Activated T-helper 17 cell treated with anti-CD3 and anti-CD28 coated beads, Interleukin-2, amount 50 U/mL, for 72 hours (primary cell): Measurements from ENCODE around the gene TTLL10. TPM values are rescaled to one million over a fixed set of nuclear protein-coding genes. Genes with fewer than 3 reads are reported as not detected.

Experiments
- ATAC-seq: fragments of 150-1000 bp; cut with Tn5 transposase; replicated peaks from 2 replicates; pipeline ENCODE4 v1.10.0; 2021; ENCODE audit warnings: mild to moderate bottlenecking, moderate library complexity
- H3K27ac Mint-ChIP-seq: one replicate; pipeline ENCODE4 v1.8.0; 2022; ENCODE audit warnings: mixed read lengths
- H3K27me3 Mint-ChIP-seq: one replicate; pipeline ENCODE4 v1.8.0; 2022; ENCODE audit warnings: mixed read lengths
- H3K36me3 Mint-ChIP-seq: one replicate; pipeline ENCODE4 v1.8.0; 2022; ENCODE audit warnings: low read depth, mild to moderate bottlenecking, mixed read lengths
- H3K4me1 Mint-ChIP-seq: one replicate; pipeline ENCODE4 v1.8.0; 2022; ENCODE audit warnings: mixed read lengths
- H3K4me3 Mint-ChIP-seq: one replicate; pipeline ENCODE4 v1.8.0; 2022; ENCODE audit warnings: mild to moderate bottlenecking, mixed read lengths
- H3K9me3 Mint-ChIP-seq: one replicate; pipeline ENCODE4 v1.8.0; 2022; ENCODE audit warnings: mixed read lengths
- total RNA-seq, 2 donors: library from RNA; stranded (reverse); gene quantifications; one replicate each; pipeline ENCODE4 v1.2.3, GENCODE V29; 2022

The TTLL10 gene
- total RNA-seq, 2 donors from 2014 or later: 0.11 TPM; not detected in 1

DNA sequence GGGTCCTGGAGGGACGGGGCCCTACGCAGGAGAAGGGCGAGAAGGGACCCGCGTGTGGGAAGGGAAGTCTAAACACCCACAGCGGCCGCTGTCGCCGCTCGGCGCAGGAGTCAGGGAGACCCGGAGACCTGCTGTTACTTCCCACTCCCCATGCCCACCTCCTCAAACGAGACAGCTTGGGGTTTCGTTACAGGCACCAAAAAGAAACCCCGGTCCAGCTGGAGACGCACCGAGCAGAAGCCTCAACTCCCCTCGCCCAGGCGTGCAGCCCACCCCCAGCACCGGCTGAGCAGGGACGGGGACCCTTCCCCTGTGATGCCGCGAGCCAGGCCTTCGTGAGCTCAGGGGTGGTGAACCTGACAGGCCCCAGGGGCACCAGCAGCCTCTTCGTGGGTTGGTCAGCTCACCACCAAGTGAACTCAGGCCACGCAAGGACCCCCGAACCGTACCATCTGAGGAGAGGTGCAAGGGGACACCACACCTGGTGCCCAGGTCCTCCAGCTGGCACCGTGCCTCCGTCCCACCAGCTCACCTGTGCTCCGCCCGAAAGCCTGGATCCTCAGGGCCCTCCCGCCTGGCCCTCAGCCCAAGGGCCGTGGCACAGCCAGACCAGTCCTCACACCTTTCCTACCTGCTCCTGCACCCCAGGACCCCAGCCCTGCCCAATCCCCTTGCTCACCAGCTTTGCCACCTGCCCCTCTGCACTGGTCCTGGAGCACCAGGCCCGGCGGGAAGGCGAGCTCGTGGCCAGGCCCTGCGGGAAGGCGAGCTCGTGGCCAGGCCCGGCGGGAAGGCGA, 53.1 kb downstream of the TTLL10 start:
- no peak overlapping the region for H3K27ac Mint-ChIP-seq
- H3K4me3 Mint-ChIP-seq: no peak overlapping the region
- ATAC-seq: no peak
- H3K36me3 Mint-ChIP-seq: peaks cover 75% of the 10 kb centered on the region
- H3K27me3 Mint-ChIP-seq: no peaks in the 10 kb centered on the region
- peaks cover 24% of the 10 kb centered on the region for H3K4me1 Mint-ChIP-seq
- H3K9me3 Mint-ChIP-seq: no peaks in the 10 kb centered on the region

DNA sequence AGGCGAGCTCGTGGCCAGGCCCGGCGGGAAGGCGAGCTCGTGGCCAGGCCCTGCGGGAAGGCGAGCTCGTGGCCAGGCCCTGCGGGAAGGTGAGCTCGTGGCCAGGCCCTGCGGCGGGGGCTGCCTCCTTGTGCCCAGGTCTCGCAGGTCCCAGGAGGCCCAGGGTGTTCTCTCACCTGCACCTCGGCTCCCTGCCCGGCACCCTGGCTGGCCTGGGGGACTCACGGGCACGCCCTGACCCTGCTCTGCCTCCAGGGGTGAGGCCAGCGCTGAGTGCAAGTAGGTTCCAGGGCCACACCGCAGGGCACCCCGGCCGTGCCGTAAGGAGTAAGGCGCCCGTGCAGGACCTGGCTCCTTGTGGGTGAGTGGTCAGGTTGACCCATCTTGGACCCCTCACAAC, 53.7 kb downstream of the TTLL10 start:
- H3K9me3 Mint-ChIP-seq: no peaks in the 10 kb centered on the region

DNA sequence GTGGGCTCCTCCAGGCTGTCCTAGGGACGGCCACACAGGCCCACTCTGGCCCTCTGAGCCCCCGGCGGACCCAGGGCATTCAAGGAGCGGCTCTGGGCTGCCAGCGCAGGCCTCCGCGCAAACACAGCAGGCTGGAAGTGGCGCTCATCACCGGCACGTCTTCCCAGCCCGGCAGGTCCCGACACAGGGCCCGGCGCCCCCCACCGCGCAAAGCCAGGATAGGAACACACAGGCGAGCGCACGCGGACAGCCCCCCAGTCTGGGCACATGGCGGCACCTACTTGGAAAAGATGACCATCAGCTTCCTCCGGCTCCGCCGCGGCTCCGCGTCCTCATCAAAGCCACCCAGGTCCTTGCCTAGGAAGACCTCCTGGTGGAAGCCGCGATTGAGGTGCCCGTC, 54.5 kb downstream of the TTLL10 start:
- no peak overlapping the region for H3K4me3 Mint-ChIP-seq
- peaks cover 61% of the 10 kb centered on the region for H3K36me3 Mint-ChIP-seq
- peaks cover 18% of the 10 kb centered on the region for H3K4me1 Mint-ChIP-seq
- ATAC-seq: no peak
- no peaks in the 10 kb centered on the region for H3K27me3 Mint-ChIP-seq
- no peak overlapping the region for H3K27ac Mint-ChIP-seq
- no peaks in the 10 kb centered on the region for H3K9me3 Mint-ChIP-seq

More for the DNA sequence above, 53.7 kb downstream of the TTLL10 start:
- H3K27ac Mint-ChIP-seq: no peak overlapping the region
- peaks cover 24% of the 10 kb centered on the region for H3K4me1 Mint-ChIP-seq
- no peak overlapping the region for H3K4me3 Mint-ChIP-seq
- H3K27me3 Mint-ChIP-seq: no peaks in the 10 kb centered on the region
- H3K36me3 Mint-ChIP-seq: peaks cover 69% of the 10 kb centered on the region
- no peak for ATAC-seq

DNA sequence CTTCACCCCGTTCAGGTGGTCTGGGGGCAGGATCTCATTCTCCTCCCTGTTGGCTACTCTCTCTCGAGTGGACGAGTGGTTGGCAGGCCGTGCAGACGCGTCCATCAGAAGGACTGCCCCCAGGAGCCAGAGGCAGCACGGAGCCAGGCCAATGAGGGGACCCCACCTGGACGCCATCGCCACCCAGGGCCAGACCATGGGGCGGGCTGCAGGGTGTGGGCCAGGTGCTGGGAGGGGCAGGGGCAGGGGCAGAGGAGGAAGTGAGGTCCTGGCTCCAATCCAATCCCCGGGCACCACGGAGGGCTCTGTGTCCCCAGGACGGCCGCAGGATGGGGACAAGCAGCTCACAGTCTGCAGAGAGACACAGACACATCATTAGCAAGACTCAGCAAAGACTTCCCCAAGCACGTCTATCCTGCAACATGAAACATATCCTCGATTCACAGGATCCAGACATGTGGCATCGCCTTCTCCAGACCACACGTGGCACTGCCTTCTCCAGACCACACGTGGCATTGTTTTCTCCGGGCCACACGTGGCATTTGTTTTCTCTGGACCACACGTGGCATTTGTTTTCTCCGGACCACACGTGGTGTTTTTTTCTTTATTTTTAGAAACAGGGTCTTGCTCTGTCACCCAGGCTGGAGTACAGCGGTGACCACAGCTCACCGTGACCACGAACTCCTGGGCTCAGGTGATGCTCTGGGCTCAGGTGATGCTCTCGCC, 55.1 kb downstream of the TTLL10 start:
- H3K36me3 Mint-ChIP-seq: peaks cover 62% of the 10 kb centered on the region
- peaks cover 20% of the 10 kb centered on the region for H3K4me1 Mint-ChIP-seq
- no peak for ATAC-seq
- H3K27ac Mint-ChIP-seq: no peak overlapping the region
- H3K27me3 Mint-ChIP-seq: no peaks in the 10 kb centered on the region
- H3K9me3 Mint-ChIP-seq: no peaks in the 10 kb centered on the region
- peak overlapping the region; percentile 96 for H3K4me3 Mint-ChIP-seq

DNA sequence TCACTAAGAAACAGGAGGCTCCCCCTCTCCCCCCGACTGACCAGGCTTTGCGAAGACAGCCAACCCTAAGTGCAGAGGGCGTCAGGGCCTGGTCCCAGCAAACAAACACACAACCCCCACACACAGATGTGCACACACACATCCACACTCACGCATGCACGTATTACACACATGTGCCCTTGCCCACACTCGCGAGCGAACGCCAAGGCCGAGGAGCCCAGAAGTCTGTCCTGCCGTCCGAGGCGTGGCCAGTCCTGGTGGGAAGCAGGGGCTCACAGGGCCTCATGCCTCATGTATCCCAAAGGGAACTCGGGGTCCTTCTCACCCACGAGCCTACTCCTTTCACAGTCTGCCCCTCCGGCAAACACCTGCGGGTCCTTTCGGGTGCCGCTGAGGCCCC, 56.1 kb downstream of the TTLL10 start:
- H3K4me3 Mint-ChIP-seq: peak overlapping the region; percentile 96
- no peak for ATAC-seq
- no peaks in the 10 kb centered on the region for H3K27me3 Mint-ChIP-seq

DNA sequence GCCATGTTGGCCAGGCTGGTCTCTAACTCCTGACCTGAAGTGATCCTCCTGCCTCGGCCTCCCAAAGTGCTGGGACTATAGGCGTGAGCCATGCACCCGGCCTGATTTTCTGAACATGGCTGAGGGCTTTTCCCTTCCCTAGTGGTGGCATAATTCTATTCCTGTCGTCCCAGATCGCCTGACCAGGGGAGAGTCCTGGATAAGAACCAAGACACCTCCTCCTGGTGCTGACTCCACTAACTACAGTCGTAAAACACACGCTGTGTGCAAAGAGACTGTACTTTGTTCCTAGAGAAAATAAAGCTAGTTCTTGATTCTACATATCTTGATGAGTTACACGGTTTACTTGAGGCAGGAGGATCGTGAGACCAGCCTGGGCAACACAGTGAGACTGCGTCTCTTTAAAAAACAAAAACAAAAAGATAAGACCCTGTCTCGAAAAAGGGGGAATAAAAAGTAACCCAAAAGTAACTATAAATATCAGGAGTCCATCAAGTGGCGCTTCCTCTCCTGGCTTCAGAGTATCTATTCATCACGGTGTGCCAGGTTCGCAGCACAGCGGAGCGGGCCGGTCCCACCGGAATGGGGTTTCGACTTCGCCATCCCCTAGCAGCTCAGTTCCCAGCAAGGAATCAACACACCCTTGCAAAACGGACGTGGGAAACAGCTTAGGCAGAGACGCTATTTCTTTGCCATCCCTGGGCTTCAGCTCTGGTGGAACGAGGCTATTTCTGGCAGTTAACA, 57.1 kb downstream of the TTLL10 start:
- no peak for ATAC-seq
- H3K27ac Mint-ChIP-seq: peak overlapping the region; percentile 95
- H3K9me3 Mint-ChIP-seq: no peaks in the 10 kb centered on the region
- peak overlapping the region; percentile 96 for H3K4me3 Mint-ChIP-seq
- H3K4me1 Mint-ChIP-seq: peaks cover 23% of the 10 kb centered on the region
- no peaks in the 10 kb centered on the region for H3K27me3 Mint-ChIP-seq
- H3K36me3 Mint-ChIP-seq: peaks cover 54% of the 10 kb centered on the region

More for the DNA sequence above, 56.1 kb downstream of the TTLL10 start:
- no peaks in the 10 kb centered on the region for H3K9me3 Mint-ChIP-seq
- H3K27ac Mint-ChIP-seq: peak overlapping the region; percentile 95
- H3K4me1 Mint-ChIP-seq: peaks cover 28% of the 10 kb centered on the region
- H3K36me3 Mint-ChIP-seq: peaks cover 62% of the 10 kb centered on the region

DNA sequence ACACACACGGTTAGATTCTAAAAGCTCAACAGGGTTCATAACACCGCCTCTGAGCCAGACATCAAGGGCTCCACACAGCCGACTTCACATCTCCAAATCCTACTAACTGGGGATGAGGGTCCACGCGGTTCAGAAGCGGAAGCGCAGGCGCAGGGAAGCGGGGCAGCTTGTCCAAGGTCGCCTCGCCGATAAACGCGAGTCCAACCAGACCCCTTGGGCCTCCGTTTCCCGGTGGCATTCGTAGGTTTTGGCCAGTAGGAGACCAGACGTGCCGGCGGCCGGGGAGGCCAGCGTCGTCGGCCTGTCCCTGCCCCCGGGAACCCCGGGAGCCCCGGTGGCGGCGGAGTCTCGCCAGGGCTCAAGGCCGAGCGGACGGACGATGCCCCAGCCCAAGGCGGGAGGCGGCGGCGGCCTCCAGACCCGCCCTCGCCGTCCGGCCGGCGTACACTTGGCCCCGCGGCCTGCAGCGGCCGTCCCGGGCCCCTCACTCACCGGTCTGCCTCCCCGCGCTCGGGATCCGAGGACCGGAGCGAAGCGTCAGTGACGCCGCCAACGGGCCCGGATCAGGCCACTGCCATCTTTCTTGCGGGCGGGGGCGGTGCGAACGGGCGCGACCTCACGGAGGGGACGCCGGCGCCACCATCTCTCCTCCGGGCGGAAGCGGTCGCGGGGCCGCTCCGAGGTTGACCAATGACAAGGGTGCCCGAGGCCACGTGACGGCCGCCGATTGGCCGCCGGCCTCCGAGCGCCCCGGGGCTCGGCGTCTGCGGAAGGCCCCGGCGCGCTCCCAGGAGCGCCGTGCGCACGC, 57.9 kb downstream of the TTLL10 start, which contains the start of gene SDF4:
Gene SDF4 (minus strand): TSS at position 602 of the 808 bp plus-strand sequence. CDS start 3,229 bp downstream, outside the sequence.
- Mint-ChIP-seq H3K36me3 (peaks cover 47% of the 10 kb centered on the region), H3K9me3 (no peaks in the 10 kb centered on the region), H3K27ac (peak within 1 kb of the TSS; percentile 95), H3K4me1 (peaks cover 19% of the 10 kb centered on the region), H3K27me3 (no peaks in the 10 kb centered on the region), H3K4me3 (peak within 1 kb of the TSS; percentile 96)
- ATAC-seq: peak; percentile 98

DNA sequence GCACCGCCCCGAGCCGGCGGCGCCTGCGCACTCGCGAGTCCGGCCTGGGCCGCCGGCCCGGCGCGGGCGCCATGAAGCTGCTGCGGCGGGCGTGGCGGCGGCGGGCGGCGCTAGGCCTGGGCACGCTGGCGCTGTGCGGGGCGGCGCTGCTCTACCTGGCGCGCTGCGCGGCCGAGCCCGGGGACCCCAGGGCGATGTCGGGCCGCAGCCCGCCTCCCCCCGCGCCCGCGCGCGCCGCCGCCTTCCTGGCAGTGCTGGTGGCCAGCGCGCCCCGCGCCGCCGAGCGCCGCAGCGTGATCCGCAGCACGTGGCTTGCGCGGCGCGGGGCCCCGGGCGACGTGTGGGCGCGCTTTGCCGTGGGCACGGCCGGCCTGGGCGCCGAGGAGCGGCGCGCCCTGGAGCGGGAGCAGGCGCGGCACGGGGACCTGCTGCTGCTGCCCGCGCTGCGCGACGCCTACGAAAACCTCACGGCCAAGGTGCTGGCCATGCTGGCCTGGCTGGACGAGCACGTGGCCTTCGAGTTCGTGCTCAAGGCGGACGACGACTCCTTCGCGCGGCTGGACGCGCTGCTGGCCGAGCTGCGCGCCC, 58.6 kb downstream of the TTLL10 start, which contains the start of gene B3GALT6:
Gene B3GALT6 (plus strand): TSS at position 30 of the 588 bp plus-strand sequence. CDS start 42 bp downstream, at position 72.
- Mint-ChIP-seq H3K4me3 (peak within 1 kb of the TSS; percentile 96), H3K36me3 (peaks cover 47% of the 10 kb centered on the region), H3K27ac (peak within 1 kb of the TSS; percentile 95), H3K9me3 (no peaks in the 10 kb centered on the region), H3K4me1 (peaks cover 19% of the 10 kb centered on the region), H3K27me3 (no peaks in the 10 kb centered on the region)
- ATAC-seq: no peak

DNA sequence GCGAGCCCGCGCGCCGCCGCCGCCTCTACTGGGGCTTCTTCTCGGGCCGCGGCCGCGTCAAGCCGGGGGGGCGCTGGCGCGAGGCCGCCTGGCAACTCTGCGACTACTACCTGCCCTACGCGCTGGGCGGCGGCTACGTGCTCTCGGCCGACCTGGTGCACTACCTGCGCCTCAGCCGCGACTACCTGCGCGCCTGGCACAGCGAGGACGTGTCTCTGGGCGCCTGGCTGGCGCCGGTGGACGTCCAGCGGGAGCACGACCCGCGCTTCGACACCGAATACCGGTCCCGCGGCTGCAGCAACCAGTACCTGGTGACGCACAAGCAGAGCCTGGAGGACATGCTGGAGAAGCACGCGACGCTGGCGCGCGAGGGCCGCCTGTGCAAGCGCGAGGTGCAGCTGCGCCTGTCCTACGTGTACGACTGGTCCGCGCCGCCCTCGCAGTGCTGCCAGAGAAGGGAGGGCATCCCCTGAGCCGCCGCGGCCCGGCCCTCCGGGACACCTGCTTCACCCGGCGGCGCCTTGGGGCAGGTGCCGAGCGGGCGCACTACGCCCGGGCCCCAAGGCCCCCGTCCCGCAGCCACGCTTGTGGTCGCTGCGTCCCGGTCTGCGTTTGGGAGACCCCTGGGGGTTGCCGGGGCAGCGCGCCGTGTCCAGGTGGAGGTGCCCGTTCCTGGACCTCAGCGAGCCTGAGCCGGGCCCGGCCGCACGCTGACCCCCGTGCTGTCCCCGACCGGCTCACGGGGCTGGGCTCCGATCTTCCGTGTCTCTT, 59.3 kb downstream of the TTLL10 start:
- Mint-ChIP-seq H3K9me3 (no peaks in the 10 kb centered on the region), H3K27me3 (no peaks in the 10 kb centered on the region), H3K4me3 (peak overlapping the region; percentile 82), H3K4me1 (peaks cover 19% of the 10 kb centered on the region), H3K36me3 (peaks cover 47% of the 10 kb centered on the region), H3K27ac (peak overlapping the region; percentile 90)
- no peak for ATAC-seq

DNA sequence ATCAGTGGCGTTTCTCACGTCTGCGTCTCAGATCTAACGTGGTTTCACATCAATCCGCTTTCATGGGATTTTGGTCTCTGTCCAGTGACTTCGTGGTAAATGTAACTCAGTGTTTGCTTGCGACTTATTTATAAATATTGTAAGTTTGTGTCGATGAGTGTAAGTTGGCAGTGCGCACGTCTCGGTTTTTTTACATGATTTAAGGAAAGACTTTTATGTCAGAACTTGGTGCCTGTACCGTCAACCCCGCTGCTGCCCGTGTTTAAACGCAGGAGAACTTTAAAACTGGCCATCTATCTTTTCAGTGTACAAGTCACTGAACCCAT, 59.9 kb downstream of the TTLL10 start:
- no peak for ATAC-seq
- H3K4me3 Mint-ChIP-seq: peak overlapping the region; percentile 82
- peaks cover 45% of the 10 kb centered on the region for H3K36me3 Mint-ChIP-seq
- H3K27ac Mint-ChIP-seq: peak overlapping the region; percentile 90
- no peaks in the 10 kb centered on the region for H3K27me3 Mint-ChIP-seq
- no peaks in the 10 kb centered on the region for H3K9me3 Mint-ChIP-seq
- H3K4me1 Mint-ChIP-seq: peaks cover 19% of the 10 kb centered on the region

DNA sequence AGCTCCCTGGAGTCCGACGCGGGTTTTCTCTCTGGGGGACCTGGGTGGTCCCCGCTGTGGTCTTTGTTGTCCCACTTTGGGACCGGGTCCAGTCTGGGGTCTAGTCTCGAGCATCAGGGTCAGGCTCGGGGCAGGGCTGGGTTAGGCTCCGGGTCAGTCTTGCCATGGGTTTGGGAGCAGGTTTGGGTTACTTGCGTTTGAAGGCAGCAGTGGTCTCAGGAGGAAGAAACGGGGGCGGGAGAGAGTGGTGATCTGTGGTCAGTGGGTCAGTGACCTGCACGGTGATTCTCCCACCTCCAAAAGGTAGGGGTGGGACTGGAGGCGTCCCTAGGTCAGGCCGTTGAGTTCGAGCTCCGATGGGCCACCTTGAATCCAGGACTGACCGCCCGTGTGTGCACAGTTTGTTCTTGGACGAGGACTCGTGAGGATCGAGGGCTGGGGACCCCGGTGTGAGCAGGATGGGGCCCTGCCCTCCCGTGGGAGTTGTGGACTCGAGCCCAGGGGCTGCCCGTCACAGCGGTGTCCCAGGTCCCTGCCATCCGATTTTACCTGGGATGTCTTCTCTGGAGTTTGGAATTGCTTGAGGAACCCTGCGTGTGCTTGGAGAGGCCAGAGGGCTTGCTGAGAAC, 60.6 kb downstream of the TTLL10 start:
- Mint-ChIP-seq H3K4me1 (peaks cover 19% of the 10 kb centered on the region), H3K36me3 (peaks cover 37% of the 10 kb centered on the region), H3K27me3 (no peaks in the 10 kb centered on the region), H3K4me3 (peak overlapping the region; percentile 82), H3K9me3 (no peaks in the 10 kb centered on the region), H3K27ac (peak overlapping the region; percentile 38)
- no peak for ATAC-seq

DNA sequence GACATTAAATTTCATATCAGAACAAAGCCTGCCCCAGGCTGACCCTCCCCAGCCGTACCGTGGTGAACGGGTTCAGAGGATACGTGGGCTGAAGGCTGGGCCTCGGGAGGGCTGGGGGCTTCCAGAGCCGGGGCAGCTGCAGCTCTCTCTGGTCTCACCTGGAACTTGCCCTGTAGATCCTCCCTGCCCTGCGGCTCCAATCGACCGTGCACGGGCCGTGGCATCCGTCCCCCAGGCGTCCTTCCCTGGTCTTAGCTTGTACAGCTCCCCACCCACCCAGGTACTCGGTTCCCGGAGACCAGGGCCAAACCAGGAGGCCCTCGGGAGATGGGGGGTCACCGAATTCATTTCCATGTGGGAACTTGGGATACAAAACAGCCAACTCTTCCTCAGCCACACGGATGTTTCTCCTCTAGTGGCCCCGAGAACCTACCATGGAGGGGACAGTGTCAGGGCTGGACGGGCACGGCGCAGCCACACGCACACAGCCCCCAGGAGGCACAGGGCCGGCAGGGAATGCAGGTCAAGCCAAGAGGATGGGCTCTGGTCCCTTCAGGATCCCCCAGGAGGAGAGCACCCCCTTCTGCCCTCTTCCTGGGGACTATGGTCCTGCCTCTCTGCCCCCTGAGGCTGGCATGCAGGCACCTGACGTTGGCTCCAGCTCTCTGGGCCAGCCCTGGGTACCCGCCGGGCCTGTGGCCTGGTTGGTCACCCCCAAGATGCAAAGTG, 61.5 kb downstream of the TTLL10 start:
- Mint-ChIP-seq H3K4me3 (peak overlapping the region; percentile 82), H3K9me3 (no peaks in the 10 kb centered on the region), H3K27me3 (no peaks in the 10 kb centered on the region), H3K36me3 (peaks cover 29% of the 10 kb centered on the region), H3K27ac (no peak overlapping the region), H3K4me1 (peaks cover 12% of the 10 kb centered on the region)
- ATAC-seq: no peak
